Liver (tissue), 9 donors: Measurements from ENCODE around the gene C6orf132. TPM values are rescaled to one million over a fixed set of nuclear protein-coding genes. Genes with fewer than 3 reads are reported as not detected.

Source experiments
- DNase-seq: peaks from one replicate; pipeline ENCODE4 v3.0.0-alpha.2; 2017; ENCODE audit warnings: low spot score
- H3K27ac ChIP-seq, 2 donors: one replicate each; pipeline ENCODE4 v1.7.0; 2013; ENCODE audit warnings: inconsistent platforms in 2 of 2, low read length in 2 of 2, control low read depth in 1 of 2, low read depth in 1 of 2, mild to moderate bottlenecking in 1 of 2
- H3K27me3 ChIP-seq, 4 donors: one replicate each; pipeline versions ENCODE4 v1.6.1 to v1.7.0; 2013; ENCODE audit warnings: low read length in 3 of 4, inconsistent platforms in 1 of 4, mild to moderate bottlenecking in 1 of 4, moderate library complexity in 1 of 4; ENCODE audit not compliant: control insufficient read depth in 4 of 4, insufficient read depth in 4 of 4
- H3K36me3 ChIP-seq, 4 donors: one replicate each; pipeline versions ENCODE4 v1.6.1 to v1.7.0; 2013; ENCODE audit warnings: low read length in 3 of 4, mild to moderate bottlenecking in 3 of 4, low read depth in 1 of 4, moderate library complexity in 1 of 4; ENCODE audit not compliant: control insufficient read depth in 4 of 4, insufficient read depth in 3 of 4
- H3K4me1 ChIP-seq, 4 donors: one replicate each; pipeline versions ENCODE4 v1.6.1 to v1.7.0; 2013; ENCODE audit warnings: low read length in 3 of 4, mild to moderate bottlenecking in 3 of 4, moderate library complexity in 1 of 4; ENCODE audit not compliant: control insufficient read depth in 4 of 4, insufficient read depth in 4 of 4
- H3K4me3 ChIP-seq, 3 donors: one replicate each; pipeline versions ENCODE4 v1.6.1 to v1.7.0; 2013; ENCODE audit warnings: low read length in 3 of 3, control low read depth in 1 of 3, low read depth in 1 of 3, mild to moderate bottlenecking in 1 of 3
- H3K9ac ChIP-seq, 2 donors: one replicate each; pipeline ENCODE4 v1.7.0; 2013; ENCODE audit warnings: low read length in 2 of 2, mild to moderate bottlenecking in 2 of 2, moderate library complexity in 2 of 2, control low read depth in 1 of 2, low read depth in 1 of 2
- H3K9me3 ChIP-seq, 4 donors: one replicate each; pipeline versions ENCODE4 v1.6.1 to v1.7.0; 2013; ENCODE audit warnings: low read length in 3 of 4; ENCODE audit not compliant: control insufficient read depth in 4 of 4
- EGR1 ChIP-seq, 2 donors: IDR thresholded peaks; 2 replicates each; pipeline ENCODE4 v1.6.1; 2016 to 2018; ENCODE audit warnings: antibody characterized with exemption in 2 of 2, low read depth in 2 of 2
- FOXA1 ChIP-seq: IDR thresholded peaks from 2 replicates; pipeline ENCODE4 v1.6.1; 2016; ENCODE audit warnings: antibody characterized with exemption
- FOXA2 ChIP-seq: IDR thresholded peaks from 2 replicates; pipeline ENCODE4 v1.6.1; 2016; ENCODE audit warnings: antibody characterized with exemption
- GABPA ChIP-seq, 2 donors: IDR thresholded peaks in 1 of 2; conservative IDR thresholded peaks in 1 of 2; 2 replicates each; pipeline ENCODE4 v1.6.1; 2016; ENCODE audit warnings: antibody characterized with exemption in 2 of 2, mild to moderate bottlenecking in 1 of 2, moderate library complexity in 1 of 2
- HNF4A ChIP-seq, 2 donors: conservative IDR thresholded peaks; 2 replicates each; pipeline ENCODE4 v1.6.1; 2016; ENCODE audit warnings: antibody characterized with exemption in 2 of 2, mild to moderate bottlenecking in 2 of 2
- HNF4G ChIP-seq: IDR thresholded peaks from 2 replicates; pipeline ENCODE4 v1.6.1; 2016; ENCODE audit warnings: antibody characterized with exemption
- RAD21 ChIP-seq, 2 donors: IDR thresholded peaks; 2 replicates each; pipeline ENCODE4 v1.6.1; 2016; ENCODE audit warnings: antibody characterized with exemption in 2 of 2, mild to moderate bottlenecking in 2 of 2
- RXRA ChIP-seq, 2 donors: IDR thresholded peaks; 2 replicates each; pipeline ENCODE4 v1.6.1; 2017 to 2018; ENCODE audit warnings: antibody characterized with exemption in 2 of 2, mild to moderate bottlenecking in 1 of 2
- SP1 ChIP-seq: IDR thresholded peaks from 2 replicates; pipeline ENCODE4 v1.6.1; 2018; ENCODE audit warnings: antibody characterized with exemption, mild to moderate bottlenecking
- TAF1 ChIP-seq: conservative IDR thresholded peaks from 2 replicates; pipeline ENCODE4 v1.6.1; 2016; ENCODE audit warnings: antibody characterized with exemption, mild to moderate bottlenecking
- YY1 ChIP-seq: IDR thresholded peaks from 2 replicates; pipeline ENCODE4 v1.6.1; 2016; ENCODE audit warnings: antibody characterized with exemption, mild to moderate bottlenecking
- ZBTB33 ChIP-seq: IDR thresholded peaks from 2 replicates; pipeline ENCODE4 v1.6.1; 2016; ENCODE audit warnings: antibody characterized with exemption
- WGBS: extraction: QIAGEN DNeasy Blood & Tissue Kit; methylation state at CpG from one replicate; pipeline ENCODE4 v1.1.7; 2013; 5-methylcytosine and 5-hydroxymethylcytosine counted together
- polyA plus RNA-seq, 2 donors: library from polyadenylated mRNA; stranded (reverse) in 1 of 2; unstranded in 1 of 2; fragments of 200-250 nt in 1 of 2; fragments of >200 nt in 1 of 2; fragmentation: Nextera tagmentation in 1 of 2; extraction: Ambion mirVana in 1 of 2; gene quantifications; one replicate each; pipeline versions ENCODE4 v1.2.1 to v1.2.3, GENCODE V29; 2013 to 2015
- total RNA-seq, 2 donors: library from RNA; depleted of rRNA; stranded (reverse); fragments of >200 nt; gene quantifications; one replicate each; pipeline ENCODE4 v1.2.3, GENCODE V29; 2014
- TF ChIP-seq, protein P1 (sequence below): IDR thresholded peaks from 2 replicates; pipeline ENCODE4 v1.6.1; 2016; ENCODE audit warnings: antibody characterized with exemption
- TF ChIP-seq, protein P2 (sequence below): IDR thresholded peaks from 2 replicates; pipeline ENCODE4 v1.6.1; 2016; ENCODE audit warnings: antibody characterized with exemption, mild to moderate bottlenecking
- TF ChIP-seq, protein P3 (sequence below): IDR thresholded peaks from 2 replicates; pipeline ENCODE4 v1.6.1; 2016; ENCODE audit warnings: antibody characterized with exemption
- donor health status: healthy.
- donor health status: healthy.
- donor health status: healthy.
- donor health status: healthy.
- donor health status: healthy.

Gene C6orf132
- total and polyA plus RNA-seq, 4 donors, result 0.07 to 0.25 (median 0.24) TPM; not detected in 1

DNA sequence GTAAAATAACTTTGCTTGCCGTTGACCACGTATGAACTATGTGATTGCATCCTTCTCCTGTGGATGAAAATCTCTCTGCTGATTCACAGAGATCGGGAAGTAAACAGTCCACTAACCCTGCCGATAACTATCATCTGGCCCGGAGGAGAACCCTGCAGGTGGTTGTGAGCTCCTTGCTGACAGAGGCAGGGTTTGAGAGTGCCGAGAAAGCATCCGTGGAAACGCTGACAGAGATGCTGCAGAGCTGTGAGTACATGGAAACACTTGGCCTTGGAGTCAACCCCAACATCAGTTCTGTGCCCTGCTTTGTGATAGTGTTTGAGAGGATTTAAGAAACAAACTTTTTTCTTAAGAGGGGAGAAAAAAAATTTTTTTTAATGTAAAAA lies 91.2 kb downstream of the C6orf132 start:
- no peaks in the 10 kb centered on the region for H3K9me3 ChIP-seq
- H3K36me3 ChIP-seq, result peaks cover 8 to 21% (median 17%) of the 10 kb centered on the region in 4 donors
- no peak for DNase-seq
- 35% methylated on average over 8 of the region's 8 CpGs for WGBS
- no peaks in the 10 kb centered on the region for H3K27me3 ChIP-seq
- peak overlapping the region; percentile 36 to 94 for H3K9ac ChIP-seq
- no peak overlapping the region for H3K27ac ChIP-seq
- TF ChIP-seq EGR1 (IDR thresholded peaks at IDR 0.05; ENCODE audit: low read depth in 2 of 2) (no peak), RAD21 (IDR thresholded peaks at IDR 0.05) (no peak), FOXA2 (no peak), RXRA (IDR thresholded peaks at IDR 0.05) (no peak), TAF1 (no peak), HNF4A (conservative IDR thresholded peaks at IDR 0.05) (no peak), GABPA (IDR thresholded peaks at IDR 0.05 in 1 of 2, conservative IDR thresholded peaks at IDR 0.05 in 1 of 2) (no peak), FOXA1 (no peak), HNF4G (no peak), ZBTB33 (no peak), YY1 (no peak), SP1 (no peak)
- TF ChIP-seq, protein P1, sequence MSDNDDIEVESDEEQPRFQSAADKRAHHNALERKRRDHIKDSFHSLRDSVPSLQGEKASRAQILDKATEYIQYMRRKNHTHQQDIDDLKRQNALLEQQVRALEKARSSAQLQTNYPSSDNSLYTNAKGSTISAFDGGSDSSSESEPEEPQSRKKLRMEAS, result no peak
- TF ChIP-seq, protein P2, sequence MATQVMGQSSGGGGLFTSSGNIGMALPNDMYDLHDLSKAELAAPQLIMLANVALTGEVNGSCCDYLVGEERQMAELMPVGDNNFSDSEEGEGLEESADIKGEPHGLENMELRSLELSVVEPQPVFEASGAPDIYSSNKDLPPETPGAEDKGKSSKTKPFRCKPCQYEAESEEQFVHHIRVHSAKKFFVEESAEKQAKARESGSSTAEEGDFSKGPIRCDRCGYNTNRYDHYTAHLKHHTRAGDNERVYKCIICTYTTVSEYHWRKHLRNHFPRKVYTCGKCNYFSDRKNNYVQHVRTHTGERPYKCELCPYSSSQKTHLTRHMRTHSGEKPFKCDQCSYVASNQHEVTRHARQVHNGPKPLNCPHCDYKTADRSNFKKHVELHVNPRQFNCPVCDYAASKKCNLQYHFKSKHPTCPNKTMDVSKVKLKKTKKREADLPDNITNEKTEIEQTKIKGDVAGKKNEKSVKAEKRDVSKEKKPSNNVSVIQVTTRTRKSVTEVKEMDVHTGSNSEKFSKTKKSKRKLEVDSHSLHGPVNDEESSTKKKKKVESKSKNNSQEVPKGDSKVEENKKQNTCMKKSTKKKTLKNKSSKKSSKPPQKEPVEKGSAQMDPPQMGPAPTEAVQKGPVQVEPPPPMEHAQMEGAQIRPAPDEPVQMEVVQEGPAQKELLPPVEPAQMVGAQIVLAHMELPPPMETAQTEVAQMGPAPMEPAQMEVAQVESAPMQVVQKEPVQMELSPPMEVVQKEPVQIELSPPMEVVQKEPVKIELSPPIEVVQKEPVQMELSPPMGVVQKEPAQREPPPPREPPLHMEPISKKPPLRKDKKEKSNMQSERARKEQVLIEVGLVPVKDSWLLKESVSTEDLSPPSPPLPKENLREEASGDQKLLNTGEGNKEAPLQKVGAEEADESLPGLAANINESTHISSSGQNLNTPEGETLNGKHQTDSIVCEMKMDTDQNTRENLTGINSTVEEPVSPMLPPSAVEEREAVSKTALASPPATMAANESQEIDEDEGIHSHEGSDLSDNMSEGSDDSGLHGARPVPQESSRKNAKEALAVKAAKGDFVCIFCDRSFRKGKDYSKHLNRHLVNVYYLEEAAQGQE, result no peak
- TF ChIP-seq, protein P3, sequence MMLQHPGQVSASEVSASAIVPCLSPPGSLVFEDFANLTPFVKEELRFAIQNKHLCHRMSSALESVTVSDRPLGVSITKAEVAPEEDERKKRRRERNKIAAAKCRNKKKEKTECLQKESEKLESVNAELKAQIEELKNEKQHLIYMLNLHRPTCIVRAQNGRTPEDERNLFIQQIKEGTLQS, result no peak
- peak overlapping the region; percentile 74 to 98 (median 75) for H3K4me3 ChIP-seq
- H3K4me1 ChIP-seq, result peaks cover 1 to 36% (median 15%) of the 10 kb centered on the region in 4 donors

Other genes with a start within 250 kb of the C6orf132 start
- gene USP49, start 247.2 kb downstream of the C6orf132 start, total RNA-seq, result 1 to 10 TPM; 1.8 to 3.4 TPM
- gene USP49, start 247.2 kb downstream of the C6orf132 start, polyA plus RNA-seq, result under 1 TPM; 0.33 to 0.43 TPM
- 10 to 100 TPM; 10.5 to 11.9 TPM for gene MED20, start 221.5 kb downstream of the C6orf132 start, total RNA-seq
- gene MED20, start 221.5 kb downstream of the C6orf132 start, polyA plus RNA-seq, result 1 to 10 TPM; 3.5 to 6.6 TPM
- gene BYSL, start 221.1 kb downstream of the C6orf132 start, total RNA-seq, result 10 to 100 TPM in 1 of 2 donors, 1 to 10 TPM in 1; 7.6 to 11.6 TPM
- gene BYSL, start 221.1 kb downstream of the C6orf132 start, polyA plus RNA-seq, result 1 to 10 TPM; 5.4 to 9.6 TPM
- gene CCND3, start 200.8 kb downstream of the C6orf132 start, total RNA-seq, result 10 to 100 TPM; 24.8 to 54.3 TPM
- gene CCND3, start 200.8 kb downstream of the C6orf132 start, polyA plus RNA-seq, result 10 to 100 TPM; 11.6 to 21.7 TPM
- gene TAF8, start 92.1 kb downstream of the C6orf132 start, total RNA-seq, result 10 to 100 TPM in 1 of 2 donors, 1 to 10 TPM in 1; 9.0 to 11.3 TPM
- gene TAF8, start 92.1 kb downstream of the C6orf132 start, polyA plus RNA-seq, result 1 to 10 TPM; 3.9 to 5.9 TPM
- gene GUCA1A, start 30.7 kb upstream of the C6orf132 start, total RNA-seq, result not detected
- not detected for gene GUCA1A, start 30.7 kb upstream of the C6orf132 start, polyA plus RNA-seq
- gene GUCA1B, start 52.3 kb upstream of the C6orf132 start, total RNA-seq, result under 1 TPM; 0.17 to 0.47 TPM
- under 1 TPM in 1 of 2 donors, not detected in 1; 0.32 TPM for gene GUCA1B, start 52.3 kb upstream of the C6orf132 start, polyA plus RNA-seq
- gene MRPS10, start 75.2 kb upstream of the C6orf132 start, total RNA-seq, result 10 to 100 TPM; 22.8 to 26.8 TPM
- gene MRPS10, start 75.2 kb upstream of the C6orf132 start, polyA plus RNA-seq, result 10 to 100 TPM; 20.1 to 25.0 TPM